ENCODE data around the gene PAIP2.
"Not testable (repeated sequence)": the region's sequence is repeated elsewhere in the genome, so short reads cannot be mapped to it uniquely, and the experiment has no call there.

PAIP2 gene

GRCh38 chr5:139335811-139336210 lies 5.8 kb upstream of the PAIP2 start:
- no peak for DNase-seq

DNA sequence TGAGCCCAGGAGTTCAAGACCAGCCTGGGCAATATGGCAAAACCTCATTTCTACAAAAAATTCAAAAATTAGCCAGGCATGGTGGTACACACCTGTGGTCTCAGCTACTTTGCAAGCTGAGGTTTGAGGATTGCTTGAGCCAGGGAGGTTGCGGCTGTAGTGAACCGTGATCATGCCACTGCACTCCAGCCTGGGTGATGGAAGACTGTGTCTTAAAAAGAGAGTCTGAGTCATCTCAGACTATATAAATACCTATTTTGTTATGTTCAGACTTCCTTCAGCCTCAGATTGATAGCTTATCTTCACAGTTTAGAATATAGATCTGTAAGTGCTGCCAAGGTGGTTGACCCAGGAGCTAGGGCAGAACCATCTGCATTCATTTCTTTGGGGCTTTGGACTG lies 1.6 kb upstream of the PAIP2 start:
- no peak for DNase-seq

GRCh38 chr5:139341187-139341688 lies 416 bp upstream of the PAIP2 start:
- no peak for DNase-seq

GRCh38 chr5:139342423-139342723 lies 719 bp downstream of the PAIP2 start:
- no peak for DNase-seq

DNA sequence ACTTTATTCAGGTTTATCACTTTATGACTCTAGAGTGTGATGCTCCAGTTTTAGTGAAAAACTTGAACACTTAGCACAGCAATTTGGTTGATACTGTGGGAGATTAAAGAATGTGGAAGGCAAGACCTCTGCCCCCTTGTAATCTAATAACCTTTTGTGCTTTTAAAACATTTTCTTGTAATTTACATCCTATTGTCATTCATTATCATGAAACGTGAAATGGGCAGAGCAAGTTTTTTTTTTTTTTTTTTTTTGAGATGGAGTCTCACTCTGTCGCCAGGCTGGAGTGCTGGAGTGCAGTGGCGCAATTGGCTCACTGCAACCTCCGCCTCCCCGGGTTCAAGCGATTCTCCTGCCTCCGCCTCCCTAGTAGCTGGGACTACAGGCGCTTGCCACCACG lies 1.8 kb downstream of the PAIP2 start:
- no peak for DNase-seq

DNA sequence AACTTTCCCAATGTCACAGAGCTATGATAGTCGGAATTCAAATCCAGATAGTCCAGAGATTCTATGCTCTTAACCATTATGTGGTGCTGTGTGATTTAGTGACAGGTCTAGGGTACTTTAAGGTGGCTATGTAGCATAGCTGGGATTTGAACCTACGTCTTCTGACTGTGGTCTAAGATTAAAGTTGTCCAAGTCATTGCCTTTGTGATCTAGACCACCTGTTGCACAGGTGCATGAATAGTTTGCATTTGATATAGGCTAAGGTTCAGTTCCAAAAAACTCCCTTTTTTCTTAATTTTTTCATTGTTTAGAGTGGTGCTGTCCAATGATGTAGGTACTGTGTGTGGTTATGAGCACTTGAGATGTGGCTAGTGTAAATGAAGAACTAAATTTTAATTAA lies 2.5 kb downstream of the PAIP2 start:
- DNase-seq = no peak

- not testable (repeated sequence) for DNase-seq
Observed at GRCh38 chr5:139345442-139345841, 3.8 kb downstream of the PAIP2 start.

- DNase-seq = not testable (repeated sequence)
Observed at GRCh38 chr5:139347863-139348262, 6.2 kb downstream of the PAIP2 start.

GRCh38 chr5:139354186-139354585 lies 12.5 kb downstream of the PAIP2 start:
- no peak for DNase-seq

DNA sequence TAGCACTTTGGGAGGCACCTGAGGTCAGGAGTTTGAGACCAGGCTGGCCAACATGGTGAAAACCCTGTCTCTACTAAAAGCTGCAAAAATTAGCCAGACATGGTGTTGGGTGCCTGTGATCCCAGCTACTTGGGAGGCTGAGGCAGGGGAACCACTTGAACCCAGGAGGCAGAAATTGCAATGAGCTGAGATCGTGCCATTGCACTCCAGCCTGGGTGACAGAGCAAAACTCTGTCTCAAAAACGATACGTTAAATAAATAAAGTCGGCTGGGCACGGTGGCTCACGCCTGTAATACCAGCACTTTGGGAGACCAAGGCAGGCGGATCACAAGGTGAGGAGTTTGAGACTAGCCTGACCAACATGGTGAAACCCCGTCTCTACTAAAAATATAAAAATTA lies 14.2 kb downstream of the PAIP2 start:
- DNase-seq = not testable (repeated sequence)

DNA sequence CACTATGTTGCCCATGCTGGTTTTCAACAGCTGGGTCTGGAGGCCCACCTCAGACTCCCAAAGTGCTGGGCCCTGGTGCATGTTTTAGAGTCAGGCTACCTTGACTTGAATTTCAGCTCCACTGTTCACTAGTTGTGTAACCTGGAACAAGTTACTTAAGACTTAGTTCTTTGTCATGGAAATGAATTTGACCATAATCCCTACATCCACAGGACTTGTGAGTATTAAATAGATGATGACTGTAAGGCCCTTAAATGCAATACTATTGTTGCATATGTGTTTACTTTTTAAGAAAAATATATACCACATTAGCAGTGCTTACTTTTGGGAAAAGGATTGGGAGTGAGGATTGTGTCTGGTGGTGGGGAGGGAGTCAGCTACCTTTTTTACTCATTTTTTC lies 16.4 kb downstream of the PAIP2 start:
- no peak for DNase-seq

- DNase-seq = no peak
Observed at GRCh38 chr5:139360384-139360783, 18.7 kb downstream of the PAIP2 start.

- DNase-seq = no peak
Observed at GRCh38 chr5:139361835-139362429, 20.3 kb downstream of the PAIP2 start.

GRCh38 chr5:139363937-139364336 lies 22.3 kb downstream of the PAIP2 start:
- no peak for DNase-seq

GRCh38 chr5:139364466-139364865 lies 22.8 kb downstream of the PAIP2 start:
- no peak for DNase-seq

GRCh38 chr5:139368613-139369012 lies 27.0 kb downstream of the PAIP2 start:
- no peak for DNase-seq

DNA sequence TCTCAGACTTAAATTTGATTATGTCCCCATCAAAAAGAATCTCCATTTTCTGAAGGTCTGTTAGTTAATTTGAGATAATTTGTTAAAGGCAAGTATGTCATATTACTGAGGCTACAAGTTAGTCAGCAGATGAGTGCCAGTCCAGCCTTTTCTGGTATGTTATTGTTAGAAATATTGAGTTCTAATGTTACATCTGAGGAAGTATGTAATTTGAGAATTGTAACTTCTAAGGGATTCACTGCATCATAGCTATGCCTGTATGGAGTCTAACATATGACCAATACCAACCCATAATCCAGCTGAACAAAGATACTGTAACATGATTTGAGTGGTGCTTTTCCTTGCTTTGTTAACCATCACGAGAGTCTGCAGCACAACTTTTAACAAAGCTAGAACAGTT lies 27.5 kb downstream of the PAIP2 start:
- DNase-seq = no peak

DNA sequence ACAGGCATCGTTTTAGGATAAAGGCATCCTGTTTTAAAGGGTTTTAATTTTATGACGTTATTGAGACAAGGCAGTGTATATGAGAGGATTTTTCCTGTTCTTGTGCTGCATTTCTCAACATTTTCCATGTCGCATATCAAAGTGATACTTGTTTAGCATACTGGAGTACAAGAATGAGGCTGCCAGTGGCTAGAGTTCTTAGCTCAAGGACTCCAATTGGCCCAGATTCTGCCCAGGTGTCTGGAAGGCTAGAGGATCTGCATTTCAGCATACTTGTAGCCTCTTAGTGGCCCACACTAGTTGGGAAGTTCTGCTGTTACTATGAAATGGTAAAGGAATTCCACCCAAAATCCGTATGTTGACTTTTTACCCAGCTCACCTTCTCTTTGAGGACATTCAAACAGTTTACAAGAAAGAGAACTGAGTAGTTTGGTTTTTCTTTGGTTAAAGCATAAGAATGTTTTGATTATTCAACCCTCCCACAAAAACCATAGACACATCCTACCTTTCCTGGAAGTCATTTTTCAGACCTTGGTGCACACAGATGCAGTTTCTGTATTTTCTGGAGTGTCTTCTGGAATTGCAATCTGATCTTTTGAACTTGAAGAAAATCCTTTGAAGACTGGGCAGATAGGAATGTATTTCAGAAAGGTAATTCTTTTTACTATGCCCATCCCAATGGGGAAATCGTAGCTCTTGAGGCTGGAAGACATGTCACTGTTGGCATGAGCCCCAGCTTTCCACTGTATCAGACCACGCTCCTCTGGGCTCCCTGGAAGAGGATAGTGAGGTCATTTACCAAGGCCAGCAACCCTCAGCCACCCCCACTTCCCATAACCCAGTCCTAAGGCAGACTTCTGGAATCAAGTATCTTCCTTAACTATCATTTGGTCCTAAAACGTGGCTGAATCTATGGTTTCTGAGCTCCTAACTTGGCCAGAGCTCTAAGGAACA lies 30.1 kb downstream of the PAIP2 start:
- no peak for DNase-seq

GRCh38 chr5:139374909-139375308 lies 33.3 kb downstream of the PAIP2 start:
- DNase-seq = no peak

GRCh38 chr5:139376364-139376763 lies 34.7 kb downstream of the PAIP2 start:
- no peak for DNase-seq

DNA sequence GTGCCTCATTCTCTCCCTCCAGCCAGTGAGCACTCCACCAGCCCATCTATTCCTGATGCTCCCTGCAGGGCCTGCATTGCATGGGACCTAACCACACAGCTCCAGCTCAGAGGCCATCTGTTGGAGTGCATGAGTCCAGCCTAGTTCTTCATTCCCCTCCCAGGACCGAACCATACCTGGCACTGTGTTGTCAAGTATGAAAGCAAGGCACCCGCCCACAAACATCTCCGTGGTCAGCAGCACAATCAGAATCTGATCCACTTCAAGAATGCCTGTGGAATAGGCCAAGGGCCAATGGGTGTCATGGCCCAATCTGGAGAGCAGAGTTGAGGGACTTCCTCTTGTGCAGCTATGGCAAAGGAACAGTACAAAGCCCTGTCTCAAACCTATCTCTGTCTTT lies 35.6 kb downstream of the PAIP2 start:
- no peak for DNase-seq

DNA sequence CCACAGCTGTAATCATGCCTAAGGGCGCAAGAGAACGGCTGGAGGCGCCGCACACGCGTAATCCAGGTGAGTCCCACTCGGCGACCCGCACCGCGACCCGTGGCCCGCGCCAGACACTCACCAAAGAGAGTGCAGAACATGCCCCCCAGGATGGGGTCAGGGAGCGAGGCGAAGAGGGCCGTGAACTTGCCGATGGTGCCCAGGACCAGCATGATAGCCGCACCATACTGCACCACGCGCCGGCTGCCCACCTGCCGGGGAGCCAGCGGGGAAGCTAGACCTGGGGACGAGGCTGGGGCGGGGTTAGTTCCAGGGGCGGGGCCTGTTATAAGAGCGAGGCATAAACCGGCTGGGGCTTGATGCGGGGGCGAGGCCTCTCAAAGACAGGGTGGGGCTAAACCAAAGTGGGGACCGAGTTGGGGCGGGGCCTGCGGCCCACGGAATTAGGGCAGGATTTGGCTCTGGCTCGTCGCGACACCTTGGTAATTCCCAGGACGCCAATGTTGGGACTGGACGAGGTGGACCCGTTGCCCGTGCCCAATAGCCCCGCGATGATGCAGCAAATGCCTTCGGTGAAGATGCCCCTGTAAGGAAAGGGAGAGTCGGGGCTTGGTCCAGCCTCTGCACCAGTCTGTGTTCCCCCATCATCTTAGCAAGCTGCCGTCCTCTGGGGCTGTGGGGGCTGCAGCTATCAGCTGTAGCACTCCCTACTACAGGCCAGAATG lies 36.6 kb downstream of the PAIP2 start:
- no peak for DNase-seq

- DNase-seq = no peak
Observed at GRCh38 chr5:139378941-139379361, 37.3 kb downstream of the PAIP2 start.
